ENCODE results near the gene SLC44A1. TPM values are rescaled to one million over a fixed set of nuclear protein-coding genes. Genes with fewer than 3 reads are reported as not detected.

The SLC44A1 gene
- total RNA-seq, 6 donors from 2014 or later, result 15.7 to 62.2 (median 44.6) TPM

DNA sequence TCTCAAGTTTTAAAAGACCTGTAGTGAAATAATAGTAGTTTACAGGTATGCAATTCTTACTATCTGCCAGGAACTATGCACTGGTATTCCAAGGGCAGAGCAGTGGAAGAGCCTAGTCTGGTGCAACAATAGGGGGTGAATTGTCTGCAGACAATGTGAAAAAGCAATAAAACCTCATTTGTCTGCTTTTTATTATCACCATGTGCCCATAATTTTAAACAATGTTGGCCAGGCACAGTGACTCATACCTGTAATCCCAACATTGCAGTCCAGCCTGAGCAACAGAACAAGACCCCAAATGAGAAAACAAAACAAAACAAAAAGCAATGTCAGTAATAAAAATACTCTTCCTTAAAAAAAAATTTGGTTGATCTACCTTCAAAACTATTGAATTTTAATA, 12.2 kb upstream of the SLC44A1 start:
- ATAC-seq (ENCODE audit: low FRiP score in 2 of 2), result no peak
- no peaks in the 10 kb centered on the region for H3K9me3 ChIP-seq
- DNase-seq, result no peak
- no peaks in the 10 kb centered on the region for H3K4me1 ChIP-seq
- TF ChIP-seq POLR2A (IDR thresholded peaks at IDR 0.05), result no peak
- no peak for TF ChIP-seq EP300 (IDR thresholded peaks at IDR 0.05)
- TF ChIP-seq, protein P1, sequence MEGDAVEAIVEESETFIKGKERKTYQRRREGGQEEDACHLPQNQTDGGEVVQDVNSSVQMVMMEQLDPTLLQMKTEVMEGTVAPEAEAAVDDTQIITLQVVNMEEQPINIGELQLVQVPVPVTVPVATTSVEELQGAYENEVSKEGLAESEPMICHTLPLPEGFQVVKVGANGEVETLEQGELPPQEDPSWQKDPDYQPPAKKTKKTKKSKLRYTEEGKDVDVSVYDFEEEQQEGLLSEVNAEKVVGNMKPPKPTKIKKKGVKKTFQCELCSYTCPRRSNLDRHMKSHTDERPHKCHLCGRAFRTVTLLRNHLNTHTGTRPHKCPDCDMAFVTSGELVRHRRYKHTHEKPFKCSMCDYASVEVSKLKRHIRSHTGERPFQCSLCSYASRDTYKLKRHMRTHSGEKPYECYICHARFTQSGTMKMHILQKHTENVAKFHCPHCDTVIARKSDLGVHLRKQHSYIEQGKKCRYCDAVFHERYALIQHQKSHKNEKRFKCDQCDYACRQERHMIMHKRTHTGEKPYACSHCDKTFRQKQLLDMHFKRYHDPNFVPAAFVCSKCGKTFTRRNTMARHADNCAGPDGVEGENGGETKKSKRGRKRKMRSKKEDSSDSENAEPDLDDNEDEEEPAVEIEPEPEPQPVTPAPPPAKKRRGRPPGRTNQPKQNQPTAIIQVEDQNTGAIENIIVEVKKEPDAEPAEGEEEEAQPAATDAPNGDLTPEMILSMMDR (IDR thresholded peaks at IDR 0.05), result no peak
- TF ChIP-seq POLR2AphosphoS5 (IDR thresholded peaks at IDR 0.05), result no peak
- H3K36me3 ChIP-seq, result no peaks in the 10 kb centered on the region
- H3K27me3 ChIP-seq, result no peaks in the 10 kb centered on the region
- no peak overlapping the region for H3K27ac ChIP-seq
- H3K4me3 ChIP-seq, result no peak overlapping the region

DNA sequence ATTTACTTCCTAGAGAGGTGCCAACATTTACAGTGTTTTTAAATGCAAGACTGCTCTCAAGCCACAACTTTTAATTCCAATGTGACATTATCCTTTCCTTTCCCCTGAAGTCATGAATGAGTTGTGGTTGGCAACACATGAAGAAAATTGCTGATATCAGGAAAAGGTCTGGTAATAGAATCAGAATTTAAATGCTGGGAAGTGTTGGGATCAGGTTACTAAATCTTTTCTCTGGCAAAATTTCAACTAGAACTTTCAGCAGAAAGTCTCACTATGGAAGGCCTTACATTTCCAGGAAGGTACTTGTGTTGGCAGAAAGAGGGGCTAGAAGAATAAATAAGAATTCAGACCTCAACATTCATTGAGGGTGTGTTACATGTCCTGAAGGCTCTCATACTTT, 10.6 kb upstream of the SLC44A1 start:
- no peak for ATAC-seq (ENCODE audit: low FRiP score in 2 of 2)
- no peak for TF ChIP-seq POLR2AphosphoS5 (IDR thresholded peaks at IDR 0.05)
- TF ChIP-seq EP300 (IDR thresholded peaks at IDR 0.05), result no peak
- TF ChIP-seq POLR2A (IDR thresholded peaks at IDR 0.05), result no peak
- TF ChIP-seq, protein P1 (IDR thresholded peaks at IDR 0.05), result no peak
- Histone ChIP-seq H3K4me3 (no peak overlapping the region), H3K27me3 (no peaks in the 10 kb centered on the region), H3K9me3 (no peaks in the 10 kb centered on the region), H3K27ac (no peak overlapping the region), H3K4me1 (no peaks in the 10 kb centered on the region), H3K36me3 (no peaks in the 10 kb centered on the region)
- DNase-seq, result no peak

DNA sequence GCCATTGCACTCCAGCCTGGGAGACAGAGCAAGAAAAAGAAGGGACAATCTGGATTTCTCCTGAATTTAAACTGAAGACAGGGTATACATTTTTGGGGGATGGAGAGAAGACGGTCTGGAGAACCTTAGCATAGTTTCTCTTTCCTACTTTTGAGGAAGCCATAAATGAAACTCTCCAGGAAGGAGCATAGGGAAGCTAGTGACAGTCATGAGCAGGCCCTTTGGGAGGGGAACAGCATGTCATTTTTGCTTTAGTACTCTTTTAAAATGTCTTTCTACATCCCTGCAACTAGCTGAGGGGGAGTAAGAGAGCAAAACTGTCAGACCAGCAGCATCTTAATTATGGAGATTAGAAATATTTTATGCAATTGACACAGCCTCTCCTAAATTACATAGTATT, 8.2 kb upstream of the SLC44A1 start:
- no peaks in the 10 kb centered on the region for H3K4me1 ChIP-seq
- TF ChIP-seq, protein P1 (IDR thresholded peaks at IDR 0.05), result no peak
- TF ChIP-seq EP300 (IDR thresholded peaks at IDR 0.05) (no peak), POLR2A (IDR thresholded peaks at IDR 0.05) (no peak), POLR2AphosphoS5 (IDR thresholded peaks at IDR 0.05) (no peak)
- ATAC-seq (ENCODE audit: low FRiP score in 2 of 2) (peak in 1 of 2 donors; percentile 17), DNase-seq (no peak)
- no peaks in the 10 kb centered on the region for H3K27me3 ChIP-seq
- H3K36me3 ChIP-seq, result no peaks in the 10 kb centered on the region
- 80 to 87% methylated on average over 1 of the region's 1 CpG for WGBS, 2 donors
- no peak overlapping the region for H3K27ac ChIP-seq
- no peaks in the 10 kb centered on the region for H3K9me3 ChIP-seq
- no peak overlapping the region for H3K4me3 ChIP-seq

DNA sequence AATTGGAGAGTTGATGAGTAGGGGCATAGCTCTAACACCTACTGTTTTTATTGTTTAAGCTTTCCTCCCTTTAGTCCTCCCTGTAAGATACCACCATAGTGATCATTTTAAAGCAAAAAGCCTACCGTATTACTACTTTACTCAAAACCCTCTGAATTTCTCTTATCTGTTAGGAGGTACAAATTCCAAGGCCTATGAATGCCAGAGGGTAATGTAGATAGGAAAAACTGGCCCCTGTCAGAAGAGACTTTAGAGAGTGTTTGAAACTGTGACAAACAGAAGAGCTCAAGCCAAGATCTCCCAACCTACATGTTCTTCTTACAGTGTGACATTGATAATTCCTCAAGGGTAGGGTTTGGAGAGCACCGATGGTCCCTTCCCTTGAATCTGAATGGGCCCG, 7.2 kb upstream of the SLC44A1 start:
- H3K4me3 ChIP-seq, result no peak overlapping the region
- ATAC-seq (ENCODE audit: low FRiP score in 2 of 2), result no peak
- no peaks in the 10 kb centered on the region for H3K36me3 ChIP-seq
- no peak overlapping the region for H3K27ac ChIP-seq
- peaks cover 0 to 5% (median 0%) of the 10 kb centered on the region in 4 donors for H3K4me1 ChIP-seq
- WGBS, 2 donors, result 94 to 100% methylated on average over 3 of the region's 3 CpGs
- no peaks in the 10 kb centered on the region for H3K9me3 ChIP-seq
- no peaks in the 10 kb centered on the region for H3K27me3 ChIP-seq
- TF ChIP-seq EP300 (IDR thresholded peaks at IDR 0.05) (no peak), POLR2AphosphoS5 (IDR thresholded peaks at IDR 0.05) (no peak), POLR2A (IDR thresholded peaks at IDR 0.05) (no peak)
- TF ChIP-seq, protein P1 (IDR thresholded peaks at IDR 0.05), result no peak
- no peak for DNase-seq

DNA sequence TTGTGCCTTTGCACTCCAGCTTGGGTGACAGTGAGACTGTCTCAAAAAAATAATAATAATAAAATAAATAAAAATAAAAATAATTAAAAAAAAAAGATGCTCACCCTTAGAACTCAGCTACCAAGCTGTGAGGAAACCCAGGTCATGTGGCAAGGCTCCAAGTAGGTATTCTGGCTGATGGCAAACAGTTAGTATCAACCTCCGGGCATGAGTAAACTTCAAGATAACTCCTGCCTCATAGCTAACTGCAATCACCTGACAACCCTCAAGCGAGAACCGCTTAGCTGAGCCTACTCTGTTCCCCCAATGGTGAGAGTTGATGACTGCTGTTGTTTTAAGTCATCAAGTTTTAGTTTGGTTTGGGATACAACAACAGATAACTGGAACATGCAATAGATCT, 6.1 kb upstream of the SLC44A1 start:
- Histone ChIP-seq H3K9me3 (no peaks in the 10 kb centered on the region), H3K4me3 (no peak overlapping the region), H3K4me1 (peaks cover 0 to 5% (median under 1%) of the 10 kb centered on the region in 4 donors), H3K36me3 (no peaks in the 10 kb centered on the region), H3K27ac (no peak overlapping the region), H3K27me3 (no peaks in the 10 kb centered on the region)
- TF ChIP-seq, protein P1 (IDR thresholded peaks at IDR 0.05), result no peak
- TF ChIP-seq EP300 (IDR thresholded peaks at IDR 0.05), result no peak
- TF ChIP-seq POLR2A (IDR thresholded peaks at IDR 0.05), result no peak
- TF ChIP-seq POLR2AphosphoS5 (IDR thresholded peaks at IDR 0.05), result no peak
- DNase-seq, result no peak
- ATAC-seq (ENCODE audit: low FRiP score in 2 of 2), result no peak
- WGBS, 2 donors, result 78 to 82% methylated on average over 3 of the region's 3 CpGs

Data from upper lobe of left lung (tissue), 6 donors.